Stimulated activated CD8-positive, alpha-beta memory T cell treated with anti-CD3 and anti-CD28 coated beads, Interleukin-4, amount 100 ng/mL, for 4 hours (primary cell): Measurements from ENCODE around the gene CEBPA.
"Not testable (repeated sequence)": the region's sequence is repeated elsewhere in the genome, so short reads cannot be mapped to it uniquely, and the experiment has no call there.

Experiments
- DNase-seq, 2 donors: peaks; one replicate each; pipeline ENCODE4 v3.0.0-alpha.2; 2020; ENCODE audit warnings: low read depth in 2 of 2, low spot score in 1 of 2

The CEBPA gene

DNA sequence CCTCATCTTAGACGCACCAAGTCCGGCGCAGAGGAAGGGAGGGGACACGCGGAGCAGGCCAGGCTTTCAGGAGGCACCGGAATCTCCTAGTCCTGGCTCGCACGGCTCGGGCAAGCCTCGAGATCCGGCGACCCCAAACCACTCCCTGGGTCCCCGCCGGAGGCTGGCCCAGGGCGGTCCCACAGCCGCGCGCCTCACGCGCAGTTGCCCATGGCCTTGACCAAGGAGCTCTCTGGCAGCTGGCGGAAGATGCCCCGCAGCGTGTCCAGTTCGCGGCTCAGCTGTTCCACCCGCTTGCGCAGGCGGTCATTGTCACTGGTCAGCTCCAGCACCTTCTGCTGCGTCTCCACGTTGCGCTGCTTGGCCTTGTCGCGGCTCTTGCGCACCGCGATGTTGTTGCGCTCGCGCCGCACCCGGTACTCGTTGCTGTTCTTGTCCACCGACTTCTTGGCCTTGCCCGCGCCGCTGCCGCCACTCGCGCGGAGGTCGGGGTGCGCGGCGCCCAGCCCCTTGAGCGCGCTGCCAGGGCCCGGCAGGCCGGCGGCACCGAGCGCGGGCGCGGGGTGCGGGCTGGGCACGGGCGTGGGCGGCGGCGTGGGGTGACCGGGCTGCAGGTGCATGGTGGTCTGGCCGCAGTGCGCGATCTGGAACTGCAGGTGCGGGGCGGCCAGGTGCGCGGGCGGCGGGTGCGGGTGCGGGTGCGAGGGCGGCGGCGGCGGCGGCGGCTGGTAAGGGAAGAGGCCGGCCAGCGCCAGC is 1.0 kb downstream of the CEBPA start:
- no peak for DNase-seq

DNA sequence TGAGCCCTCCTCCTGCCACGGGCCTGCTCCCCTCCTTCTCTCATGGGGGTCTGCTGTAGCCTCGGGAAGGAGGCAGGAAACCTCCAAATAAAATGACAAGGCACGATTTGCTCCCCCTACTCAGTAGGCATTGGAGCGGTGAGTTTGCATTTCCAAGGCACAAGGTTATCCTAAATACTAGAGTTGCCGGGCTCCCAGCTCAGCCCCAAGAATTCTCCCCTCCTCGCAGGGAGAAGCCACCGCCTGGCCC is 1.5 kb downstream of the CEBPA start:
- DNase-seq, result no peak

DNA sequence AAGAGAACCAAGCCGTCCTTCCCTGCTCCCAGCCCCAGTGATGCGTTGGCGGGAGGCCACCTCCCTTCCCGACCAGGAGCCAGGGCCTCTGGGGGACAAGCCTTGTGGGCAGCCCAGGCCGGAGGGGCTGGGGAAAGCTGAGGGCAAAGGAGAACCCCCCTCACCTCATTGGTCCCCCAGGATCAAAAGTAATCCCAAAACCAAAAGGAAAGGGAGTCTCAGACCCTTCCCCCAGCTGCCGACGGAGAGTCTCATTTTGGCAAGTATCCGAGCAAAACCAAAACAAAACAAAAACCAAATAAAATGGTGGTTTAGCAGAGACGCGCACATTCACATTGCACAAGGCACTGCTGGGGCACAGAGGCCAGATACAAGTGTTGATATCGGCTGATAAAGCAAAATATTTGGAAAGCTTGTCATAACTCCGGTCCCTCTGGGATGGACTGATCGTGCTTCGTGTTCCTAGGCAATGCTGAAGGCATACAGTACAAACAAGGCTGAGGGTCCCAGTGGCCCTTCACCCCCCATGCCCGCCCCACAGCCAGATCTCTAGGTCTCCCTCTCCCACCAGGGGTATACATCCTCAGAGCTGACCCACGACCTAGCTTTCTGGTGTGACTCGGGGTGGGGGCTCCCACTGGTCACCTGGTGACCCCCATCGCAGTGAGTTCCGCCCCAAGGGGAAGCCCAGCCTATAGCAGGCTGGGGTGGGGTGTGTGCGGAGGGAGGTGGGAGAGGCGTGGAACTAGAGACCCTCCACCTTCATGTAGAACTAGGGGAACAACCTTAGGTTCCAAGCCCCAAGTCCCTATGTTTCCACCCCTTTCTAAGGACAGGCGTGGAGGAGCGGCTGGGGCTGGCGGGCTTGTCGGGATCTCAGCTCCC is 2.1 kb downstream of the CEBPA start:
- DNase-seq, result no peak

DNA sequence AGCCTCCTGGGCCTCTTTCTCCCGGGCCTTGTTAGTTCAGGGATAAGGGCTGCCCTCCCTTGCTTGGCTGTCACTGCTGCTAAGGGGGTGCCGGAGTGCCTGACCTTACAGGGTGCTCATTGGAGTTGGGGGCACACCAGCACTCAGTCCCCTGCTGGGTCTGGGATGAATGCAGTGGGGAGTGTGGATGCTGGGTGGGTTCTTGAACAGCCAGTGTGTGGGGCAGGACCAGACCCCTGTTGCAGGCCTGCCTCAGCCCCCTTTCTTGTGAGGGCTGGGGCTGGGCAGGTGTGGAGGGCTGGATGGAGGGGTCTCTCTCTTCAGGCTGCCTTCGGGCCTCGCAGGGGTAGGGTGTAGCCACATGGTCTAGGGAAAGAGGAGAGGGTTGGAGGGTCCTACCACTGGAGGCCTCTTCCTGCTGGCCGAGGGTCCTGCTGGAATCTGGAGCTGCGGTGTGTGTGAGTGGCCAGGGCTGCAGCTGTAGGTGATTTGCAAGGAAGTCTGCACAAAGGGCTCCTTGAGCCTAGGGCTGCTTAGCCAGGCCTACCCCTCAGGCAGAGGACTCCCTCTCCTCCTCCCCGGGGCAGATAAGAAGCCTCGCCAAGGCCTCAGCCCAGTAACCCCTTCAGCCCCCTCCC is 3.2 kb downstream of the CEBPA start:
- DNase-seq, result no peak

DNA sequence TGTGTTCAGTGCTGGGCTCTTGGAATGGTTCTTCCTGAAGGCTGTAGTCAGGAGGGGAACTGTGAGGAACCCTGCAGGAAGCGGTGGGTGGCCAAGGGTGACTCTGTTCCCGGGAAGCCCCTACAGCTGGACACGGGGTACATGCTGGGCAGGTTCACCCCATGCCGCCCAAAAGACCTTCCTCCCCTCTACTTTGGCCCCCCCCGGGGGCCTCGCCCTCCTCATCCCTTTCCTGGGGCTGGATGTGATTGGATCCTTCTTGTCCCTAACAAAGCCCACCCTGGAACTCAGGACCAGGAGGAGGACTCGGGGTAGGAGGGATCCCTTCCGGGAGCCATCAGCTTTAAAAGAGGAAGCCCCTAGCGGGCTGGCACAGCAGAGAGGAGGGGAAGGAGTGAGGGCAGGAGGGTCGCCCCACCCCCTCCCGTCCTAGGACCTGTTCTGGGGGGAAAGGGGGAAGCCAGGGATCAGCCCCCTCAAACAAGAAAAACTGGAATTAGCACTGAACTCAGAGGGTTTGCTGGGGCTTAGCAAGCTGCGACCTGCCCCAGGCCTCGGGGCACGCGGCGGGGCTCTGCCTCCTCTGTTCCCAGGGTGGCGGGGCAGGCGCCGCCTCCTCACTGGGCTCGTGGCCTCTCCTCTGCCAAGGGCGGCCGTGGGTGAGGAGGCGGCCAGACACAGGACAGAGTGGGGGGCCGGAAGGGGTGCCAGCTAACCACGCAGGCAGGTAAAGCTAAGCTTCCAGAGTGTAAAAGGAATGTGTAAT is 4.0 kb downstream of the CEBPA start:
- no peak for DNase-seq

DNA sequence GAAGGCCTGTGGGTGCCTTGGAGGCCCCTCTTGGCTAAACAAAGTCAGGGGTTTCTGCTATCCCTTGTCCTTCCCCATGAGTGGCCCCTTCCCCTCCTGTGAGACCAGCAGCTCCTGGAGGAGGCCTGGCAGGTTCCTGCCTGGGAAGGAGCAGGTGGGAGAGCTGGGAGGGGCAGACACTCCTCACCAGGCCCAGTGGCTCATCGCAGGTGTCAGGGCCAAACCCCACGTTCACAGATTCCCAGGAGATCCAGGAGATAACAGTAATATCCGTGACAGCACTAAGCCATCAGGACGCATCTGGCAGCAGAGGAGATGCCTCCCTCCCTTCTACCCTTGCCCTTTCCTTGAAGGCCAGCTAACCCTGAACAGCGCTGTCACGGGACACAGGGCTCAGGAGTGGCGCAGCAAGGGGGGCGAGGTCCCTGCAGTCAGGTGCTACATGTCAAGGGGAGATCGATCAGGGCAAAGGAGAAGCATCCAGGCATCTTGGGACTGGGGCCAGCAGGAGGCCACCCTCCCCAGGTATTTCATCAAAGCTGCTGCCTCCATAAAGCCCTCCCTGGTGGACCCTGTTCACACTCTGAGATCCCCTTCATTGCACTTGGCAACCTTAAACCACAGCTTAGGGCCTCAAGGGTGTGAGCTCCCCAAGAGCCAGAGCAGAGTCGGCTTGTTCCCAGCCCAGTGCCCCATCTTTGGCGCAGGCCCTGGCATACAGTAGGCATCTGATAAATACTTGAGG is 4.8 kb downstream of the CEBPA start:
- no peak for DNase-seq

DNA sequence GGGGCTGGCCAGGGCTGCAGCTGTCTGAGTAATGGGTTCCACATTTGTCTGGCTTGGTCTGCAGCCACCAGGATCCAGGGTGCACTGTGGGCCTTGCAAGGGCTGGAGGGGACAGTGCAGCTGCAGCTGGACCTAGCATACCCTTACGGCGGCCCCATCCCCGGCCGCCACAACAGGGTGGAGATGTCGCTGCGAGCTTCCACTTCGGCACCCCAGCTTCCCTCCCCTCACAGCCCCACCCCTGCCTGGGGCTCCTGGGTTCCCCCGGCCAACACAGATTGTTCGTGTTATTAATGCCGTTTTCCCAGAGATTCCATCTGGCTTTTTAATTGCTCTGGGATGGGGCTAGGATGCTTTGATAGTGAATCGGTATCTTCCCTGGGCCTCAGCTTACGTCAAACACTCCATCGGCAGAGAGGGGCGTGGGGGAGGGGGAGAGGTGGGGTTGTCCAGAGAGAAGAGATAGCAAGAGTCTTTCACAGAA is 5.8 kb downstream of the CEBPA start:
- DNase-seq, result no peak

DNA sequence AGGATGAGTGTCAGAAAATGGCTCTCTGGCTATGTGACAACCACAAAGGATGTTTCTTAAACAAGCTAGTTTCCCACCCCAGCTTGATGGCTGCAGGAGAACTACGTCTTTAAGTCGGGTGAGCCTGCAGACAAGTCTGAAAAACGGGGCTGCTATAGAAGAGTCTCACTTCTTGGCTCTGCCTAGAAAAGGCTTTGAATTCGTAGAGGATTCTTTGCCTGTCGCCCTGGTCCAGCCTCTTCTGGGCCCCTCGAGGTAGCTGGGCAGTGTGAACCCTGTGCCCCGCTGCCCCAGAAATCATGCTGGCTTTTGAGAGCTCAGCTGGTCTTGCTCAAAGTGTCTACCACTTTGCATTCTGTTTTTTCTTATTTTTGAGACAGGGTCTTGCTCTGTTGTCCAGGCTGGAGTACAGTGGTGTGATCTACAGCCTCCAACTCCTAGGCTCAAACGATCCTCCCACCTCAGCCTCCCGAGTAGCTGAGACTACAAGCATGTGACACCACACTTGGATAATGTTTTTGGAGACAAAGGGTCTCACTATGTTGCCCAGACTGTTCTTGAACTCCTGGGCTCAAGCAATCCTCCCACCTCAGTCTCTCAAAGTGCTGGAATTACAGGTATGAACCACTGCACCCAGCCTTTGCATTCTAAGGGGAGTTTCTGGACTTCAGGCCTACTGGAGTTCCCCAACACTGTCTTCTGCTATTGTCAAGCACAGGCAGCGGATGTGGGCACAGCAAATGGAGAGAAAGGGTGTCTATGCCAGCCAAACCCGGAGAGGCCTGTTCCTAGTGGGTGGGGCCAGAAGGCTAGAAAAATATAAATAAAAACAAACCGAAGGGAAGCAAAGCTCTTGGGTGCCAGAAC is 6.5 kb downstream of the CEBPA start:
- DNase-seq, result no peak

DNA sequence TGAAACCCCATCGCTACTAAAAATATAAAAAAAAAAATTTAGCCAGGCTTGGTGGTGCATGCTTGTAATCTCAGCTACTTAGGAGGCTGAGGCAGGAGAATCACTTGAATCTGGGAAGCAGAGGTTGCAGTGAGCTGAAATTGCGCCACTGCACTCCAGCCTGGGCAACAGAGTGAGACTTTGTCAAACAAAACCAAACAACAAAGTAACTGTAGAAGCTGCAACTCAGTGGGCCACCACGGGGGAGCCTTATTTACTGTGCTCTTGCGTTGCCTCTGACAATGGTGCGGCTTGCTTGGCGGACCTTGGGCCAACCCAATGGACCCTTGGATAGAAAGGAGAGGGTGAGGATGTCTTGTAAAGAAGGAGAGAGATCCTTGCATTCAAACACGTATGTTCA is 7.3 kb downstream of the CEBPA start:
- DNase-seq, result not testable (repeated sequence)

DNA sequence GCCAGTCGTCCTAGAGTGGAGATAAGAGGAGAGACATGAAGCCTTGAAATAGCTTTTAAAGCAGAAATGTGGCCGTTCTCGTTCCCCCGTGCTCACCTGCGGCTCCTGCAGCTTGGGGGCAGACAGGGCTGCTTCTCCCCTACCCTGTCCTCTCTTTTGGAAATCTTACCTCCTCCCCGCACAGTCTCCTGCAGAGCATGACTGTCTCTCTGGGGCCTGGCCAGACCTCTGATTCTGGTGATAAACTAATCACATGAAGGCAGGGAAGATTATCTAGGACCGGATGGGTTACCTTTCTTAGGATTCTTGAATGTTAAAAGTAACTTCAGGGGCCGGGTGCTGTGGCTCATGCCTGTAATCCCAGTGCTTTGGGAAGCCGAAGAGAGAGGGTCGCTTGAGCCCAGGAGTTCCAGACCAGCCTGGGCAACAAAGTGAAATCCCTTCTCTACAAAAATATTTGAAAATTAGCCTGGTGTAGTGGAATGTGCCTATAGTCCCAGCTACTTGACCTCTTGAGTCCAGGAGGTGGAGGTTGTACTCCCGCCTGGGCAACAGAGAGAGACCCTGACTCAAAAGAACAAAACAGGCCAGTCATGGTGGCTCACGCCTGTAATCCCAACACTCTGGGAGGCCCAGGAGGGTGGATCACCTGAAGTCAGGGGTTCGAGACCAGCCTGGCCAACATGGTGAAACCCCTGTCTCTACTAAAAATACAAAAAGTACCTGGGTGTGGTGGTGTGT is 8.1 kb downstream of the CEBPA start:
- no peak for DNase-seq

DNA sequence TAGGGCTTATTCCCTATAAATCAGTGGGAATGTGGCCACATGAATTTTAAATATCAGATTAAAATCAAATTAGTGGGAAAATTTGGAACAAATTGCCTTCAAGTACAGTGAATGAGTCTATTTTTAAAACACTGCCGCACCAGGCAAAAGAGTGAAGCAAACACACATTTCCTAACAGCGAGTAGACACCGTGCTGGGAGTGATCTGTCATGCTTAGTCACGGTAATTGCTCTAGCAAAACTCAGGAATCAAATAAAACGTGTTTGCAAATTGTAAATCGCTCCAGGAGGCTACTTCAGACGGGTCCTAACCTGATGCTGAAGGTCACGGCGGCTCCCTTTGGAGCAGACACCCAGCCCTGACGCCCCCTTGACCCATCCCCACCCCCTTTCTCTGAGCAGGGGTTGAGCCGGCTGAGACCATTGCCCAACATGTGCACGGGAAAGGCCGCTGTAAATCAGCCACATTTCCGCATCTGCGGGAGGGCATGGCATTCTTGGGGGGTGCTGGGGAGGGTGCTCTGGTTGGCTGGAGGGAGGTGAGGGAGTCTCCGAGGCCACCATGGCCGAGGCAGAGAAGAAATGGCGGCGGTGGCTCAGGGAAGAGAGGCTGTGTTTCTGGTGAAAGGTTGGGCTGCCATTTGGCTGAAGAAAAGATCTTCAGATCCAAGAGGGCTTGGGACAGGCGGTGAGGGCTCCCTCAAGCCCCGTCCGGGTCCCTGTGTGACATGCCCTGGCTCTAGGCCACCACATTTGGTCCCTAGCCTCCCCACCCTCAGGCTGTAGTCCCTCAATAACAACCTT is 8.9 kb downstream of the CEBPA start:
- no peak for DNase-seq

DNA sequence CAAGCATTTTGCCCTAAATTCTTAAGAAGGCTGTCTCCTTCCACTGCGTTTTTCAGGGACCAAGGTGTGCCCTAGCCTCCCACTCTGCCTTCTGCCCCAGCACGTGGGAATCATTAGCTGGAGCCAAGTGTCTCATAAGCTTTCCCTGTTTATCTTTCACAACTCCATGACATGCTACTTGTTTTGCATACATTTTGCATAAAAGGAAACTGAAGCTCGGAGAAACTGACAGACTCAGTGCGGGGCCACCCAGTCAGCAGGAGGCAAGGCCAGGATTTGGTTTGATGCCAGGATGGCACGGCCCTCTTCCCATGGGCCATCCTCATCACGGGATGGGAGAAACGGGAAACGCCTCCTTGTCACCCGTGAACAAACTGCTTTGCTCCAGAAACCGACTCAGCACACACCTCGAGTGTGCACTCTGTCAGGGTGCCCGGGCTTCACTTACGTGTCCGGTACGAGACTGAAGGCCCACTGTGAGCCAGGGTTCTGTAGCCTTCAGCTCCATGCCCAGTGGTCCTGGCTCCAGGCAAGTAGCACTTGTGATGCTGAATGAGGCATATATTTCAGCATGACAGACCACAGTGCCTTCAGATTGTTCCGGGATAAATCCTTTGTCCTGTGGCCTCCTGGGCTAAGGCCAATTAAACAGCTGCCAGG is 9.6 kb downstream of the CEBPA start:
- no peak for DNase-seq

DNA sequence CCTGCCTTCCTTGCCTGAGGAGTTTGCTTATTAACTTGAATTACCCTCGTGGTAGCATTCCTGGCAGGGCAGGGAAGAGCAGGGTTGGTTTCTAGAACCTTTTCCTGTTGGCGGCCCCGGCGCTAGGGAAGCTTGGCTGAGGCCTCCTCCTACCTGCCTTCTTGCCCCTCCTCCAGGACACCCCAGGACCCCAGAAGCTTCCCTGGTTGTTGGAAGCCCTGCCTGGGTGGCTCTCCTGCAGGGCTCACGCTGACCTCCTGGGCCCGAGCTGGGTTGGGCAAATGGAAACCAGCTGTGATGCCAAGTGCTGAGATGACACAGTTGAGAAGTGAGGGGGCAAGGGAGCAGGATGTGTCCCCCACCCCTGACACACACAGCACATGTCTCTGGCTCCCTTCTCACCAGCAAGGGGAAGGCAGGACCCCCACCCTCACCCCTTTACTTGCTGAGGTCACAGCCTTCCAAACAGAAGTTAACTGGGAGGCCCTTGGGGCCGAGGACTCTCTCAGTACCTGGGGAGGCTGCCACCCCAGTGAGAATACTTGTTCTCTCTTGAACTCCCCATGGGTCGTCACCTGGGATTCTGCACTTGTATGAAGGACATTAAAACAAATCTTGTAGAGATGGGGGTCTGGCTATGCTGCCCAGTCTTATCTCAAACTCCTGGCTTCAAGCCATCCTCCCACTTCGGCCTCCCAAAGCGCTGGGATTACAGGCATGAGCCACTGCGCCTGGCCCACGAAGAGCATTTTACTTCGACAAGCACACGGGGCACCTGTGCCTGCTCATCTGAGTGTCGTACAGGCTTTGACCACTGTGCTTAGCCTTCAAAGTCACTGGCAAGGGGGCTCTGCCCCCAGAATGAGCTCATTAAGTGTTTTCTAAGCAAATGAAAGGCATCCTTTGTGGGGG is 10.5 kb downstream of the CEBPA start:
- DNase-seq, result no peak

DNA sequence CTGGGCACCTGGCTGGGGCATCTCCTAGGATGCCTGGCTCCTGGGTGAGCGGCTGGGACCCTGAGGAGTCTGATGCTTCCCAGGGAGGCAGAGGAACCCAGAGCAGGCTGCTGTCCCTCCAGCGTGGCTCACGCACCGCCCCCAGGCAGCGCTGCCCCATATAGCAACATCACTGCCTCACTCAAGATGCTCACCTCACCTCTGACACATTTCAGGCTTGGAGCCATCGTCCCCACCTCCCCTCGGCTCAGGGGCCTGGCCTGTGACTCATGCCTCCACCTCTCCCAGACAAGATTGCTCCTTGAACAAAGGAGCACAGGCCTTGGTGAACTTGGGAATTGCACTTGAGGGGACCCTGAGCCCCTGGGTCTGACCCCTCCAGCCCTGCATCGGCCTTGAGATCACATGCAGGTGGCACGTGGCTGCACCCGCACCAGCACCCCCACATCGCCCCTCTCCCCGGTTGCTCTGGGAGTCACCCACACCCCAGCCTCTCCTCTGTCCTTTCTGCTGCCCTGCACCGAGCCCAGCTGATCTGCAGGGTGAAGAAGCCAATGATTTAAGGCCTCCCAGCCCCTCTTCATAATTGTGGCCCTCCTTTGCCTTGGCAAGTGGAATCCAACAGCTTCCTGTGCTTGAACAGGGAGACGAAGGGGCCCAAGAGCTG is 11.2 kb downstream of the CEBPA start:
- no peak for DNase-seq

DNA sequence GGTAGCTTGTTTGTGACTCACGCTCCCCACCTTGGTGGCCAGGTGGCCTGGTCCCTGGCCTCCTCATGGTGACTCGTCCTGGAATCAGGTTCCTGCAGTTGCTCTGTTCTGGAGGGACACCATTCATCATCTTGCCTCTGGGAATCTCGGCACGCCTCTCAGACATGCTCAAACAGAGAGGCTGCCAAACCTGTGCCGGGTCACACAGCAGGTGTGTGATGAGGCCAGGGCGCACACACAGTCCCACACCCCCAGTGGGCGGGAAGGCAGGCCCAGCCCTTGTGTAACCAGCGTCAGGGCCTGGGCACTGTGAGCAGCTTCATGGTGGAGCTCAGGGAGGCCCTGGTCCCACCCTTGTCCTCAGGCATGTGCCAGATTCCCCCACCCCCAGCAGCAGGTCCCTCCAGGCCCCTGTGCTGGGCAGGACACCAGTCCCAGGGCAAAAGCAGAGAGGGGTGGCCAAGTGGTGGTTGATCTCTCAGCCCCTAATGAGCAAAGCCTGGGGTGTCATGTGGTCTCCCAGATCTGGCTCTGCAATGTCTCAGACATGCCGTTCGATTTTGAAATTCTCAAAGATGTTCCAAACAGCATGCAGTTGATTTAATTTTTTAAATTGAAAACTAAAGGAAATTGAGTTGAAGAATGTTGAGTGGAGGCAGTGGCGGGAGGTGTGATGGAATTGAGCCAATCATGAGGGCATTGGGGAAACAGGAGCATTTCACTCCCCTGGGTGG is 12.1 kb downstream of the CEBPA start:
- DNase-seq, result no peak
